Endothelial cell of umbilical vein (primary cell): Measurements from ENCODE around the gene CUX1. TPM values are rescaled to one million over a fixed set of nuclear protein-coding genes. Genes with fewer than 3 reads are reported as not detected.

Source experiments
- BruUV-seq: library from RNA; stranded (reverse); fragments of 400-500 nt; replicated peaks from 2 replicates; lab custom pipeline; 2021; lab: Mats Ljungman, UMichigan
- CTCF ChIA-PET: fragments of 300-600, 350-600 bp; sonication (Branson Sonifier 250); formaldehyde crosslinking; loops from one replicate; lab custom pipeline; 2021; ENCODE audit warnings: antibody characterized with exemption, inconsistent platforms; lab: Charles Lee
- POLR2A ChIA-PET: fragments of 300-600, 350-600 bp; sonication (Branson Sonifier 250); formaldehyde crosslinking; loops from one replicate; lab custom pipeline; 2021; ENCODE audit warnings: antibody characterized with exemption, inconsistent platforms; lab: Charles Lee
- DNase-seq: peaks from one replicate; pipeline ENCODE4 v3.0.0-alpha.2; 2011; ENCODE audit warnings: low read depth, low spot score
- FAIRE-seq: peaks from 2 replicates; lab custom pipeline; 2011; peaks lifted over from hg19 to GRCh38; lab: Jason Lieb, UNC
- H2AFZ ChIP-seq: 2 replicates; pipeline ENCODE4 v1.6.0; 2012; ENCODE audit warnings: low read depth, low read length, control low read depth, inconsistent platforms
- H3K27ac ChIP-seq: 2 replicates; pipeline ENCODE4 v1.5.1; 2011; ENCODE audit warnings: low read depth, mild to moderate bottlenecking, control low read depth, low read length, moderate library complexity; ENCODE audit not compliant: insufficient read depth
- H3K27me3 ChIP-seq, 2 experiments: 2 replicates each; pipeline versions ENCODE4 v1.6.0 to v1.6.1; 2011; ENCODE audit warnings: low read length in 2 of 2, mixed read lengths in 1 of 2; ENCODE audit not compliant: control insufficient read depth in 2 of 2, insufficient read depth in 2 of 2
- H3K36me3 ChIP-seq, 2 experiments: 2 replicates in 1 of 2; 3 replicates in 1 of 2; pipeline ENCODE4 v1.5.1; 2011; ENCODE audit warnings: low read length in 2 of 2, mild to moderate bottlenecking in 1 of 2, moderate library complexity in 1 of 2; ENCODE audit not compliant: control insufficient read depth in 2 of 2, insufficient read depth in 2 of 2; ENCODE audit errors: extremely low read depth in 1 of 2
- H3K4me1 ChIP-seq: 3 replicates; pipeline ENCODE4 v1.5.1; 2011; ENCODE audit warnings: mild to moderate bottlenecking, low read length; ENCODE audit not compliant: control insufficient read depth, insufficient read depth; ENCODE audit errors: extremely low read depth
- H3K4me2 ChIP-seq: 2 replicates; pipeline ENCODE4 v1.6.1; 2011; ENCODE audit warnings: low read length, control low read depth, mixed read lengths; ENCODE audit not compliant: insufficient read depth
- H3K4me3 ChIP-seq, 3 experiments: fragments of 200-600 bp in 1 of 3; sonication (generic), shearing (Covaris generic) in 1 of 3; replicated peaks in 1 of 3; 2 replicates each; pipeline ENCODE4 v1.5.1; 2011 to 2016; ENCODE audit warnings: control low read depth in 3 of 3, low read length in 3 of 3, mild to moderate bottlenecking in 2 of 3, inconsistent platforms in 1 of 3, low read depth in 1 of 3, moderate library complexity in 1 of 3; ENCODE audit not compliant: insufficient read depth in 1 of 3
- H3K79me2 ChIP-seq: 2 replicates; pipeline ENCODE4 v1.6.0; 2012; ENCODE audit warnings: low read length, inconsistent platforms; ENCODE audit not compliant: control insufficient read depth, insufficient read depth
- H3K9ac ChIP-seq: replicated peaks from 2 replicates; pipeline ENCODE3; 2011; ENCODE audit warnings: low read length, control low read depth; ENCODE audit not compliant: insufficient read depth; ENCODE audit errors: extremely low read depth
- H3K9me1 ChIP-seq: replicated peaks from 3 replicates; pipeline ENCODE4 v1.6.0; 2011; ENCODE audit warnings: mild to moderate bottlenecking, low read length; ENCODE audit not compliant: control insufficient read depth, insufficient read depth; ENCODE audit errors: extremely low read depth
- H3K9me3 ChIP-seq: replicated peaks from 2 replicates; pipeline ENCODE4 v1.5.1; 2012; ENCODE audit warnings: low read length, inconsistent platforms; ENCODE audit not compliant: control insufficient read depth, insufficient read depth
- H4K20me1 ChIP-seq: replicated peaks from 2 replicates; pipeline ENCODE3; 2011; ENCODE audit warnings: mild to moderate bottlenecking, low read length; ENCODE audit not compliant: control insufficient read depth, insufficient read depth; ENCODE audit errors: extremely low read depth
- EZH2 ChIP-seq: IDR thresholded peaks from 2 replicates; pipeline ENCODE4 v1.6.1; 2012; ENCODE audit warnings: borderline replicate concordance, low read depth, mild to moderate bottlenecking, moderate library complexity, low read length, inconsistent platforms; ENCODE audit not compliant: severe bottlenecking
- GATA2 ChIP-seq: IDR thresholded peaks from 2 replicates; pipeline ENCODE4 v1.7.0; 2011; ENCODE audit warnings: low read depth, mild to moderate bottlenecking, moderate library complexity, mixed read lengths, low read length; ENCODE audit not compliant: insufficient read length, insufficient read depth
- JUN ChIP-seq: IDR thresholded peaks from 2 replicates; pipeline ENCODE4 v1.6.1; 2011; ENCODE audit warnings: borderline replicate concordance, low read depth; ENCODE audit not compliant: insufficient read length, insufficient read depth
- MYC ChIP-seq: IDR thresholded peaks from one replicate; pipeline ENCODE4 v1.6.1; 2011; ENCODE audit warnings: mild to moderate bottlenecking, low read depth, low read length
- POLR2A ChIP-seq: IDR thresholded peaks from 2 replicates; pipeline ENCODE4 v1.6.1; 2012; ENCODE audit warnings: low read depth, mild to moderate bottlenecking, control low read depth, low read length
- POLR2AphosphoS5 ChIP-seq: IDR thresholded peaks from 2 replicates; pipeline ENCODE4 v1.6.1; 2012; ENCODE audit warnings: low read depth, mild to moderate bottlenecking, control low read depth, low read length, moderate library complexity; ENCODE audit not compliant: insufficient read depth
- dilution Hi-C: fragments of 300-500 bp; cut with MboI; formaldehyde crosslinking; loops from one replicate; pipeline ENCODE4 v1.15.0; 2019; ENCODE audit warnings: low sequenced_read_pairs; ENCODE audit not compliant: extremely low pct_ligation_motif_present
- intact Hi-C: fragments of 100-400 bp; cut with micrococcal nuclease; formaldehyde crosslinking; loops from one replicate; pipeline ENCODE4 v1.10.0; 2022
- polyA plus RNA-seq, 4 experiments: library from polyadenylated mRNA; depleted of rRNA in 3 of 4; stranded (reverse) in 3 of 4; unstranded in 1 of 4; fragments of >200 nt; gene quantifications; 2 replicates each; pipeline versions ENCODE4 v1.2.1 to v1.2.3, GENCODE V29; 2011 to 2012; ENCODE audit warnings: missing spikeins in 1 of 4
- total RNA-seq: library from RNA; stranded (reverse); gene quantifications from 2 replicates; pipeline ENCODE4 v1.2.3, GENCODE V29; 2021
- TF ChIP-seq, protein P1 (sequence below): IDR thresholded peaks from 2 replicates; pipeline ENCODE4 v1.6.1; 2011; ENCODE audit not compliant: insufficient read depth, insufficient read length
- TF ChIP-seq, protein P2 (sequence below), 2 donors: IDR thresholded peaks; 1 replicate in 1 of 2; 2 replicates in 1 of 2; pipeline ENCODE4 v1.5.1; 2011; ENCODE audit warnings: low read length in 2 of 2, mild to moderate bottlenecking in 2 of 2, moderate library complexity in 2 of 2, control low read depth in 1 of 2, inconsistent platforms in 1 of 2, low read depth in 1 of 2; ENCODE audit not compliant: insufficient read depth in 1 of 2; ENCODE audit errors: extremely low read depth in 1 of 2

The CUX1 gene
- total and polyA plus RNA-seq, 2 donors (not counting 3 experiments of a cell fraction or from before 2014, with no cell fraction given) = 13.8 to 49.8 TPM

DNA sequence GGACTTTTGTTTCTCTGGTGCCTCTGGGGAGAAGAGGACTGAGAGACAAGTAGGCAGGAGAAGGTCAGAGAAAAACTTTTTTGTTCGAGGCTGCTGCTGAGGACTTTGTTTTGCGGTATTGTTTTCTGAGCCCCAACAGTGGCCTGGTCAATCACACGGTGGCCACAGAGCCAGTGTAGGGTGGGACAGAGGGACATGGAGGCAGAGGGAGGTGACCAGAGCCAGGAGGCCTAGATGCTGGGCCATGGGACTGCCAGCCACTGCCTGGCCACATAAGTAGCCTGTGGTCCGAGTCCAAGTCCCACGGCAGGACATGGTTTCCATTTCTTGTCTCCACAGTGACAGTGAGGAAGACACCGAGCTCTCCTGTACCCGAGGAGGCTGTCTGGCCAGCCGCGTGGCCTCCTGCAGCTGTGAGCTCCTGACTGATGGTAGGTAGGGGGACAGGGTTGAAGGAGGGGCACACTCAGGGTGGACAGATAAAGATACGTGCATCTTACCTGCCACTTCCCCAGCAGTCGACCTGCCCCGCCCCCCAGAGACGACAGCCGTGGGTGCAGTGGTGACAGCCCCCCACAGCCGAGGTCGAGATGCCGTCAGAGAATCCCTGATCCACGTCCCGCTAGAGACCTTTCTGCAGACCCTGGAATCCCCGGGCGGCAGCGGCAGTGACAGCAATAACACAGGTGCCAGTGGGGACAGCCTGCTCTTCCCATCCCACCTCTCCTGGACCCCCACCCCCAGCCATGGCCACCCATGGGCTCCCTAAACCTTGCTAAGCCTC, 496.8 kb downstream of the CUX1 start:
- Histone ChIP-seq H3K27me3 (no peaks in the 10 kb centered on the region), H3K27ac (no peak overlapping the region), H2AFZ (no peak overlapping the region), H3K79me2 (no peaks in the 10 kb centered on the region), H3K4me3 (no peak overlapping the region), H3K36me3 (no peaks in the 10 kb centered on the region), H3K9me3 (no peaks in the 10 kb centered on the region), H3K9ac (no peak overlapping the region), H3K4me2 (no peak overlapping the region), H3K4me1 (peaks cover 9% of the 10 kb centered on the region), H3K9me1 (no peaks in the 10 kb centered on the region), H4K20me1 (no peaks in the 10 kb centered on the region)
- no TSS peak for BruUV-seq
- POLR2A ChIA-PET = no interaction called here
- TF ChIP-seq EZH2 (no peak), MYC (no peak), JUN (no peak), GATA2 (no peak), POLR2A (no peak), POLR2AphosphoS5 (no peak)
- TF ChIP-seq, protein P1, sequence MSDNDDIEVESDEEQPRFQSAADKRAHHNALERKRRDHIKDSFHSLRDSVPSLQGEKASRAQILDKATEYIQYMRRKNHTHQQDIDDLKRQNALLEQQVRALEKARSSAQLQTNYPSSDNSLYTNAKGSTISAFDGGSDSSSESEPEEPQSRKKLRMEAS = no peak
- TF ChIP-seq, protein P2, sequence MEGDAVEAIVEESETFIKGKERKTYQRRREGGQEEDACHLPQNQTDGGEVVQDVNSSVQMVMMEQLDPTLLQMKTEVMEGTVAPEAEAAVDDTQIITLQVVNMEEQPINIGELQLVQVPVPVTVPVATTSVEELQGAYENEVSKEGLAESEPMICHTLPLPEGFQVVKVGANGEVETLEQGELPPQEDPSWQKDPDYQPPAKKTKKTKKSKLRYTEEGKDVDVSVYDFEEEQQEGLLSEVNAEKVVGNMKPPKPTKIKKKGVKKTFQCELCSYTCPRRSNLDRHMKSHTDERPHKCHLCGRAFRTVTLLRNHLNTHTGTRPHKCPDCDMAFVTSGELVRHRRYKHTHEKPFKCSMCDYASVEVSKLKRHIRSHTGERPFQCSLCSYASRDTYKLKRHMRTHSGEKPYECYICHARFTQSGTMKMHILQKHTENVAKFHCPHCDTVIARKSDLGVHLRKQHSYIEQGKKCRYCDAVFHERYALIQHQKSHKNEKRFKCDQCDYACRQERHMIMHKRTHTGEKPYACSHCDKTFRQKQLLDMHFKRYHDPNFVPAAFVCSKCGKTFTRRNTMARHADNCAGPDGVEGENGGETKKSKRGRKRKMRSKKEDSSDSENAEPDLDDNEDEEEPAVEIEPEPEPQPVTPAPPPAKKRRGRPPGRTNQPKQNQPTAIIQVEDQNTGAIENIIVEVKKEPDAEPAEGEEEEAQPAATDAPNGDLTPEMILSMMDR (IDR thresholded peaks at IDR 0.05; ENCODE audit: extremely low read depth in 1 of 2, insufficient read depth in 1 of 2, low read depth in 1 of 2, low read length in 2 of 2) = no peak
- intact Hi-C loops = no loop called here
- CTCF ChIA-PET = no interaction called here
- no peak for DNase-seq
- dilution Hi-C loops = no loop called here
- FAIRE-seq = no peak
